AG08396 (cell line): ENCODE data around the gene C9orf78.

Experiments
- DNase-seq: peaks from one replicate; pipeline ENCODE4 v3.0.0; 2012; ENCODE audit warnings: low spot score, mixed read lengths

Gene C9orf78

DNA sequence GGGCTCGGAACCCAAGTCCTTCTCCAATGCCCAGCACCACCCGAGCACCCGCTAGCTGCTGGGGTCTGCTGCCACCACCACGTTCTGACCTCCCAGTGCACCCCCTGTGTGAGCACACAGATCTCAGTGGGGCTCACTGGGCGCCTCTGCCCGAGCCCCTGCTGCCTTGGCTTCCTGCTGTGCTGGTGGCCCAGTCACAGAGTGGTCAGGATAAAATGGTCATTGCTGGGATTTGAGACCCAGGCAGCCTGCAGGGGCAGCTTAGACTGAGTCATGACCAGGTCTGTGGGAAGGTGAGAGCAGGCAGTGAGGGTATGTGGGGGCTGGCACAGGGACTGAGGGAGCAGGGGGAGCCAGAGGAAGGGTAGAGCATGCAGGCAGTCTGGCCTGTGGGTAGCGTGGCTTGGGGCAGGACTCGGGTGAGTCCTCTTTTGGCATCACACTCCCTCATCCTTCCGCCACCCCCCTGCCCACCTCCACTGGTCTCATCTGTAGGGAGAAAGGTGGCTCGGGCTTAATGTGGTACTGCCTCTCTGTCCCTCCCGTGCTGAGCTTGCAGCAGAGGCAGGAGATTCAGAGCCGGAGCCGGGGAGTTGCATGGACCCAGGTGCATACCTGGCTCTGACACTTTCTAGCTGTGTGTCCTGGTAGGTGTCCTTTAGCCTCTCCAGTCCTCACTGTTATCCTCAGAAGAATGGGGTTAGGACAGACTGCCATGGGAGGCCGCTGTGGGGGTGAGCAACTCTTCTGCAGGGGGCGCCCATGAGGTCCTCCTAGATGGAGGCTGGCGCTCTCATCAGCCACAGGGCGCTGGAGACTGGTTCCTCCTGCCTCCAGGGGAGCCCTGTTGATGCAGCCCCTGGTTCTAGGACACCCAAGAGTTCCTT is 32.3 kb upstream of the C9orf78 start:
- no peak for DNase-seq

DNA sequence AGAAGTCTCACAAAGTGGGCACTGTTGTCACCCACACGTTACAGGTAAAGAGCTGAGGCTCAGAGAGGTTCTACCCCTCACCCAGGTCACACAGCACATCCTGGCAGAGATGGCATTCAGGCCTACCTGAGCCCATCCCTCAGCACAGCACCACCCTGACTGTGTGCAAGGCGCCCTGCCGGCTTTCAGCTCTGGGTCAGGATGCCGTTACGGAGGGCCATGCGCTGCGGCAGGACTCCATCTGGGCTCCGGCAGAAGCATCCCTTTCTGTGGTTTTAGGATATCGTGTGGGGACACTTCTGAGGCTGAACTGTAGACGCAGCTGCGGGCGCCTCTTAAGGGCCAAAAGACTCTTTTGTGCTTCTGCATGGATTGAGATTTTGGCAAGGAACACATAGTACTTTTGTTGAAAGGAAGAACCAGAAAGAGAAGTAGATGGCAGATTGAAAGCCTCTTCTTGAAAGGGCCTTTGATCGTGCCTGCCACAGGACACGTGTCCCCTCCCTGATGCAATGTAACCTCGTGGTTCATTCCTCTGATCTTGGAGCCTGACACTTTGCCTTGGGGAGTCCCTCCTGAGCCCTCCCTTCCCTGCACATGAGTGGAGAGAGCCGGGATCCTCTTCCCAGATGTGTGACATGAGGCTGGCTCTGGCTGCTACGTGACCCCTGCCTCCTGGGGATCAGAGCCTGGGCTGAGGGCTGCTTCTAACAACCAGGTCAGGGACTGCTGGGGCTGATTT is 31.5 kb upstream of the C9orf78 start:
- no peak for DNase-seq

DNA sequence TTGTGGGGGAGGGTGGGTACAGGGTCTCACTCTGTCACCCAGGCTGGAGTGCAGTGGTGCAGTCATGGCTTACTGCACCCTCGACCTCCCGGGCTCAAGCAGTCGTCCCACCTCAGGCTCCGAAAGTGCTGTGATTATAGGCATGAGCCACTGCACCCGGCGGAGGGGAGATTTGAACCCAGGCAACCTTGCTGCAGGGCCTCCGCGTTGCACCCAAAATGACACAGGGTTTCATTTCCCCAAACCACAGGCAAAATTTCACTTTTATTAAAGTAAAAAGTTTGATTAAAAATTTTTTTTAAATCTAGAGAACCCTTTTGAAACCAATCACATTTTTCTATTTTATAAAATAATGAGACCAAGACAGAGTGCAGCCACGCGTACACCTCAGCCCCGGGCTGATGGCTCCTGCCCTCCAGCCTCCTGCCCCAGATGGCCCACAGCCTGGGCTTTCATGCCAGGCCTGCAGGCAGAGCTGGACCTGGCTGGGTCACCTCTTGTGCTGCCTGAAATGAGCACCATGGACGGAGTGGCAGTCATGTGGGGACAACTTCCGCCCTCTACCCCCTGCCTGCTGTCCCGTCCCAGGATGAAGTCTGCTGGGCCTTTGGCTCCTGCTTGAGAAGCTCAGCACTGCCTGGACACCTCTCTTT is 30.7 kb upstream of the C9orf78 start:
- no peak for DNase-seq

DNA sequence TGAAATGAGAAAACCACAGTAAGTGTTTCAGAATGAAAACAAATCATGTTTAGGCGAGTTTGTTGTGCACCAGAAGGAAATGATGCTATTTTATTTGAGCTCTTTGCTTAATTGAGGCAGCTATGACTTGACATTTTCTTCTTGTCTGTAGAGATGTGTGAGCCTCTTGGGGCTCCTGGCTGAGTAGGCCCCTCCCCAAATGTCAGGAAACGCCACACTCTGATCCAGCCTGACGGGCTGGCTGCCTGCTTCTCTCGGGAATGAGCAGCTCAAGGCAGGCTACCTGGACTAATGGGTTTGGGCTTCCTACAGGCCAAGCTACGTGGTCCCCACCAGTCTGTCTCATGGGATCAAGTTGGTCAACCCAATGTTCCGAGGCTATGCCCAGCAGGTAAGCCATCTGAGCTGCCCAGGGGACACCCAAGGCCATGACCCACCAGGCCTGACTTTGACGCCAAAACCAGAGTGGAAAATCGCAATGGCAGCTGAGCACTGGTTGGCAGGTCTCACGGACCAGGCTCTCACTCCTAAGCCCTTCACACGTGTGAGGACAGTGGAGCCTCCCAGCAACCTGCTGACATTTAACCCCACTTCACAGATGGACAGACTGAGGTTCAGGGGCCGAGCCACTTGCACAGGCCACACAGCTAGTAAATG is 30.0 kb upstream of the C9orf78 start:
- no peak for DNase-seq

DNA sequence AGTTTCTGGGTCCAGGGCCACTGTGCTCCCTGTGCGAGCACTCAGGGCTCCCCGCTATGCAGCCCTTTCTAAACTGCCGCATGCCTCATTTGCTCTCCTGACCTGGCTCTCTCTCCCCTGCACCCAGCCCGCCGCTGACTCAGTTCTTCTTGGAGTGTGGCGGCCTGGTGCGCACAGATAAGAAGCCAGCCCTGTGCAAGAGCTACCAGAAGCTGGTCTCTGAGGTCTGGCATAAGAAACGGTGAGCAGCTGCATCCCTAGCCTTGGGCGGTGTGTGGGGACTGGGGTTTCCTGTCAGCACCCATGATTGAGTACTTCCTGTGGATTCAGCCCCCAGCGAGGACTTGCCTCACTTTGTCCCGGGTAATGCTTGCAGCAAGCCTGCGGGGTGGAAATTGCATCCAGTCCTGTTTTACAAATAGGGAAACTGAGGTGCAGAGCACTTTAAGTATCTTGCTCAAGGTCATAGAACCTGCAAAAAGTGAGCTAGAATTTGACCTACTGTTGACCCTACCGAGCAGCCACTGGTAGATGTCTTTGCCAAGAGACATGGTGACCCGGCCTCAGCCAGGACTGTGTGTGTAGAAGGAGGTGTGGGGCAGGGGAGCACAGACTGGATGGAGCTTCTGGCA is 28.1 kb upstream of the C9orf78 start:
- no peak for DNase-seq

DNA sequence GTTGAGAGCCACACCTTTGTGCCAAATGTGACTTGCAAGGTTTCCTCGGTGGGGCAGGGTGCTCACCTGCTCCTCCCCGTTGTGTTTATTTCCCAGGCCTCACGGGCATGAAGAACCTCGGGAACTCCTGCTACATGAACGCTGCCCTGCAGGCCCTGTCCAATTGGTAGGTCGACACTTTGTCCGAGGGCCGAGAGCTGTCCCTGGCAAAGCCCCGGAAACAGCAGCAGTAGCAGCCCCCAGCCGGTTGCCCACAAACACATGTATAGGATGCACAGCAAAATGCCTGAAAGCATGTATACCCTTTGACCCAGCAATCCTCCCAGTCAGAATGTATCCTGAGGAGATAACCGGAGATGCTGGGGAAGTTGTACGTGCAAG is 26.4 kb upstream of the C9orf78 start:
- no peak for DNase-seq

- DNase-seq = no peak
Measured at GRCh38 chr9:129860653-129861446, 25.8 kb upstream of the C9orf78 start.

DNA sequence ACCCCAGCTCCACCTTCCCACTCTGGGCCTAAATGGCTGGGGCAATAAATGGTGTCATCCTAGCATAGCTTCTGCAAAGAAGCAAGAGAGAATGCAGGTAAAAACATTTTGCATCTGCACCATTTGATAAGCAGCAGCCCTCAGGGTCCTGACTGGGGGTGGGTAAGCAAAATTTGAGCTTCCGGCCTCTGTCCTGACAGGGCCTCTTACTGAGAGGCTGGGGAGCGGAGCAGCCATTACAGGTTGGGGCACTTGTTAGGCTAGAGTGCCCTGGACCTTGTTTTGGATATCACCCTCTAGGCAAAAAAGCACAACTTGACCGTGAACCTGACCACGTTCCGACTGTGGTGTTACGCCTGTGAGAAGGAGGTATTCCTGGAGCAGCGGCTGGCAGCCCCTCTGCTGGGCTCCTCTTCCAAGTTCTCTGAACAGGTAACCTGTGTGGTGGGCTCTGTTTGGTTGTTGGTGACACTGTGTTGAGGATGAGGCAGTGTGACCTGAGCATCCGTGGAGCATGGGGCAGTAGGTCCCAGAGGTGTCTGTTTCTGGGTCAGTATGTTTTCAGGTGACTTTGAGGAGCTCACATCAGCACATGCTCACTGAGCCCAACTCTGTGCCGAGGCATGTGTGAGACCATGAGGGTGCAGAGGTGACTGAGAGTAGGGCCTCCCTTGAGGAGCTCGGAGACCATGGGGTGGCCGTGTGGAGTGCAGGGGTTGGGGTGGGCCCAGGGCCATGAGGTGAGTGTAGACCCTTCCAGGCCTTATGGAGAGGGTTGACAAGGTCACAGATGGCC is 23.3 kb upstream of the C9orf78 start:
- no peak for DNase-seq

DNA sequence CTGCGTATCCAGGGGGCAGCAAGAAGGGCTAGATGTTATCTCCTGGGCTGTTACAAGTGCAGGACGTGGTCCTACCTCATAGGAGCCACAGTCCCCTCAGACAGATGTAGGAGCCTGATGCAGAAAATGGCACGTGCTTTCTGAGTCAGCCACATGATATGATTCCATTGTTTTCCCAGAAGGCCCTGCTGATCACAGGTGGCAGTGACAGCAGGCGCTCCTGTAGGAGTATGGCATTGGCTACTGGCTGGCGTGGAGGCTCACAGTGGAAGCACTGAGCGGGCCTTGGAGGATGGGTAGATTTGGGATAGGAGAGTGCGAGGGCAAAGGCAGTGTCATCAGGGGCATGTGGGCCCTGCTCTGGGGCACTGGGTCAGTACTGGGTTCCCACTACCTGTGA is 22.1 kb upstream of the C9orf78 start:
- DNase-seq = no peak

DNA sequence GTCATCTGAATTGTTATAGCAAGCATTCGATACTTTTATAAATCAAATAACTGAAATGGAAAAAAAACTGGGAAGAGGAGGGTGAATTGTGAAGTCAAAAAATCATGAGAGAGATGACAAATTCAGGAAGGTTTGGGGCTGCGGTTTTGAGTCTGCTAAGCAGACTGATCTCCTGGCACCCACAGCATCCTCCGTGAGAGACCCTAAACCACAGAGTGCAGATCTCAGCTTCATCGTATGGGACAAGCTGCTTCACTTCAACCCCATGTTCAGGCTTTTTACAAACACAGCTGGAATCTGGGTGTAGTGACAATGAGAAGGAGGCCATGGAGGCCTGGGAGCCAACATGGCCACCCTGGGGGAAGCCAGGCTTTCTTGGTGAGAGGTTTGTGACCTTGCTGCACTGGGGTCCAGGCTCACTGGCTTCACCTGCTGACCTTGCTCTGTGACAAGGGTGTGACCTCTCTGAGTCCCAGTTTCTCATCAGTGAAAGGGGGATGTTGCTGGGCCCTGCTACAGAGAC is 19.6 kb upstream of the C9orf78 start:
- DNase-seq = no peak

GRCh38 chr9:129853614-129854013 is 18.5 kb upstream of the C9orf78 start:
- no peak for DNase-seq

GRCh38 chr9:129852579-129852978 is 17.5 kb upstream of the C9orf78 start:
- DNase-seq = no peak

- no peak for DNase-seq
Measured at GRCh38 chr9:129851821-129852220, 16.7 kb upstream of the C9orf78 start.

GRCh38 chr9:129850821-129851550 is 15.9 kb upstream of the C9orf78 start:
- DNase-seq = no peak

GRCh38 chr9:129849901-129850300 is 14.8 kb upstream of the C9orf78 start:
- DNase-seq = no peak

GRCh38 chr9:129848712-129849441 is 13.8 kb upstream of the C9orf78 start:
- no peak for DNase-seq

DNA sequence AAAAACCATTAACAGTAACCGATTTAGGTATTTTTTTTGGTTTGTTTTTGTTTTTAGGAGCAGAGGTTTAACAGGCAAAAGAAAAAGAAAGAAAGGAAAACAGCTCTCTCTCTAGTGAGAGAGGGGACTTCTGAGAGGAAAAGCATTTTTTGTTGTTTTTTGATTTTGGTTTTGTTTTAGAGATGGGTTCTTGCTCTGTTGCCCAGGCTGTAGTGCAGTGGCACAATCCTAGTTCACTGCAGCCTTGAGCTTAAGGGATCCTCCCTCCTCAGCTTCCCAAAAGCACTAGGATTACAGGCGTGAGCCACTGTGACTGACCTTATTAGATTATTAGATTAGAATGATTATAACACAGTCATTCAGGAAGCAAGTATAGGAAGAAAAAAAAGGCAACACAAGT is 10.3 kb upstream of the C9orf78 start:
- DNase-seq = no peak

- DNase-seq = no peak
Measured at GRCh38 chr9:129841071-129841470, 6.0 kb upstream of the C9orf78 start.

DNA sequence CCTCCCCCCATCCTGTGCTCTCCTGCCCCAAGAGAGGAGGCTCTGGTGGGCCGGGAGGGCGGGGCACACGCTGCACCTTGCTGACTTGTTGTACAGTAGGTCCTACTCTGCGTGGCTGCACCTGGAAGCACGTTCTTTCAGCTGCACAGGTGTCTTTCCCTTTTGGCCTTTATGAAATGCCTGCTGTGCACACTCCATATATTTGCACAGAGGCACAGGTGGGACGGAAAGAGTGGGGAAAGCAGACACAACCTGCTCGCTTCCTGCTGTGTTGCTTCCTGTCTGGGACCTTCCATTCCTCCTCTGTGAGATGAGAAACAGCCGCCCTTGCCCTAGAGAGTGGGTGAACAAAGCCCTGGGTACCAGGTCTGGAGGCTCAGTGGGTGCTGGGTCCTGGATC is 5.0 kb upstream of the C9orf78 start:
- no peak for DNase-seq
